Measurements from ENCODE around the gene FOLR3.
"Not testable (repeated sequence)": the region's sequence is repeated elsewhere in the genome, so short reads cannot be mapped to it uniquely, and the experiment has no call there.

FOLR3 gene

DNA sequence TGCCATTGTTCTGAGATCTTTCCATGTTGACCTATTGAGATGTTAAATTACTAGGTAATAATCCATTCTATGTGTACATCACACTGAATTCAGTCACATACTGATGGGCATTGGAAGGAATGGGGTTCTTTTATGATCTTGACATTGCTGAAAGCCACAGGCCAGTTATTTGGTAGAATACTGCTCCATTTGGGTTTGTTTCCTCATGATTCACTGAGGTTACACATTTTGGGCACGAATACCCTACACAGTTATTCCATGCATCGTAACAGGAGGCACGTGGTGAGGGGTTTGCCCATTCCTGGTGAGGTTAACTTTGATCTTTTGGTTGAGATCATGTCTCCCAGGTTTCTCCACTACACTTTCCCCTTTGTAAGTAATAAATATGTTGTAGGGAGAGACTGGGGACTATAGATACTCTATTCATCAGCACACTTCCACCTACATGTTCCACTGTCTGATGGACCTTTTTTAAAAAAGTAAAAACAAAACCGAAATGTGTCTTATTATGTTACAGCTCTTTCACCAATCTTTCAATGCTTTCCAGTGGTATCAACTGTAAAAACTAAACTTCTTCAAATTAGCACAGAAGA is 44.4 kb downstream of the FOLR3 start:
- H3K79me2 ChIP-seq = no peaks in the 10 kb centered on the region
- no peaks in the 10 kb centered on the region for H3K36me3 ChIP-seq (ENCODE audit: control insufficient read depth, insufficient read depth, low read length)
- TF ChIP-seq, protein P1, sequence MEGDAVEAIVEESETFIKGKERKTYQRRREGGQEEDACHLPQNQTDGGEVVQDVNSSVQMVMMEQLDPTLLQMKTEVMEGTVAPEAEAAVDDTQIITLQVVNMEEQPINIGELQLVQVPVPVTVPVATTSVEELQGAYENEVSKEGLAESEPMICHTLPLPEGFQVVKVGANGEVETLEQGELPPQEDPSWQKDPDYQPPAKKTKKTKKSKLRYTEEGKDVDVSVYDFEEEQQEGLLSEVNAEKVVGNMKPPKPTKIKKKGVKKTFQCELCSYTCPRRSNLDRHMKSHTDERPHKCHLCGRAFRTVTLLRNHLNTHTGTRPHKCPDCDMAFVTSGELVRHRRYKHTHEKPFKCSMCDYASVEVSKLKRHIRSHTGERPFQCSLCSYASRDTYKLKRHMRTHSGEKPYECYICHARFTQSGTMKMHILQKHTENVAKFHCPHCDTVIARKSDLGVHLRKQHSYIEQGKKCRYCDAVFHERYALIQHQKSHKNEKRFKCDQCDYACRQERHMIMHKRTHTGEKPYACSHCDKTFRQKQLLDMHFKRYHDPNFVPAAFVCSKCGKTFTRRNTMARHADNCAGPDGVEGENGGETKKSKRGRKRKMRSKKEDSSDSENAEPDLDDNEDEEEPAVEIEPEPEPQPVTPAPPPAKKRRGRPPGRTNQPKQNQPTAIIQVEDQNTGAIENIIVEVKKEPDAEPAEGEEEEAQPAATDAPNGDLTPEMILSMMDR (IDR thresholded peaks at IDR 0.05) = no peak
- H3K4me1 ChIP-seq = no peaks in the 10 kb centered on the region
- H3K9me3 ChIP-seq (ENCODE audit: control insufficient read depth, low read length) = no peaks in the 10 kb centered on the region
- H3K4me2 ChIP-seq (ENCODE audit: low read length) = no peak overlapping the region
- H3K27me3 ChIP-seq (ENCODE audit: control insufficient read depth, insufficient read depth, low read length) = no peaks in the 10 kb centered on the region
- no peak overlapping the region for H2AFZ ChIP-seq
- H3K4me3 ChIP-seq (ENCODE audit: low read depth, low read length) = no peak overlapping the region
- H3K9ac ChIP-seq = no peak overlapping the region
- H3K27ac ChIP-seq = no peak overlapping the region

DNA sequence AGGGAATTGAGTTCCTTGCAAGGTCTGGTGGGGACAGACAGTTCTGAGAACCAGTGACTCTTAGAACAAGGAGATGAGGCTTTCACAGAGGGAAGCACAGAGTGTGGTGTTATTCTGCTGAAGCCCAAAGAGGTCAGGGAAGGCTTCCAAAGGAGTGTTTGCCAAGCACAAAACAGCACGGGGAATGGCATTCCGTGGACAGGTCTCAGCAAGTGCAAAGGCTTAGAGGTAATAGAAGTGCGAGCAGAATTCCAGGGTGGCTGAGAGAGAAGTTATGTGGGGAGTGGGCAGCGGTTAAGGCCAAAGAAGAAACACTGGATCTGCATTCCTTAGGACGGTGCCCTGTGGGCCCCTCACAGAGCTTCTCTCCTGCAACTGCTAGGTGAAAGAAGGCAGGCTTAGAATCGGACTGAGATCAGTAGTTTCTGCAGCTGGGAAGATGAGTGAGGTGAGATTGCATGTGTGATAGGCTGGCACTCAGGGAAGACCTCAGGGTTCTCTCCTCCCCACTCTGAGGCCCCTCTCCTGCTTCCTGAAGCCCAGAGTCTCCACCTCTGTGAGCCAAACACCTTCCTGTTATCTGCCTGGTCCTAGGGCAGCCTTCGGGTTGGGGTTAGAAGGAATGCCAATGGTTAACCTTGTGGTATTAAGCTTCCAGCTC is 45.5 kb downstream of the FOLR3 start:
- H3K27ac ChIP-seq; H3K27me3 ChIP-seq (ENCODE audit: control insufficient read depth, insufficient read depth, low read length); H3K9ac ChIP-seq; H3K4me1 ChIP-seq; H3K4me3 ChIP-seq (ENCODE audit: low read depth, low read length); H3K36me3 ChIP-seq (ENCODE audit: control insufficient read depth, insufficient read depth, low read length); H3K79me2 ChIP-seq; H3K9me3 ChIP-seq (ENCODE audit: control insufficient read depth, low read length); H3K4me2 ChIP-seq (ENCODE audit: low read length): not testable (repeated sequence)
- H2AFZ ChIP-seq = peak overlapping the region; percentile 56

DNA sequence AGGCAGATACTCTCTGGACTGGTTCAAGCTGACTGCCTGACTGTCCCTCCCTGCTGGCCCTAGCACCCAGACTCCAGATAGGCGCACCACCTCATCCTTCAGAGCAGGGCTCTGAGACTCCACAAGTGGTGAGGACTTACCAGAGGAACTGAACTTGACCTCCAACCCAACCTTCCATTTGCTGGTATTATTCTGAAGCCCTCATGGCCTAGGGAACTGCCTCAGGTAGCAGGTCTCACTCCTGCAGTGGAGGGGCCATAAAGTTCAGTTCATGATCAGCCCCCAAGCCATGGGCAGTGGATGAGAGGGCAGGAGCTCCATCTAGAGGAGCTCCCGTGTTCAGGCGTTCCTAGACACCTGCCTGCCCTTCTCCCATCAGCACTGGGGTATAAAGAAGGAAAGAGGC is 46.0 kb downstream of the FOLR3 start:
- not testable (repeated sequence) for H3K9me3 ChIP-seq (ENCODE audit: control insufficient read depth, low read length); H3K9ac ChIP-seq; H3K27me3 ChIP-seq (ENCODE audit: control insufficient read depth, insufficient read depth, low read length); H3K4me2 ChIP-seq (ENCODE audit: low read length); H3K79me2 ChIP-seq; H3K4me3 ChIP-seq (ENCODE audit: low read depth, low read length); H3K4me1 ChIP-seq; H3K27ac ChIP-seq; H3K36me3 ChIP-seq (ENCODE audit: control insufficient read depth, insufficient read depth, low read length)
- peak overlapping the region; percentile 56 for H2AFZ ChIP-seq

DNA sequence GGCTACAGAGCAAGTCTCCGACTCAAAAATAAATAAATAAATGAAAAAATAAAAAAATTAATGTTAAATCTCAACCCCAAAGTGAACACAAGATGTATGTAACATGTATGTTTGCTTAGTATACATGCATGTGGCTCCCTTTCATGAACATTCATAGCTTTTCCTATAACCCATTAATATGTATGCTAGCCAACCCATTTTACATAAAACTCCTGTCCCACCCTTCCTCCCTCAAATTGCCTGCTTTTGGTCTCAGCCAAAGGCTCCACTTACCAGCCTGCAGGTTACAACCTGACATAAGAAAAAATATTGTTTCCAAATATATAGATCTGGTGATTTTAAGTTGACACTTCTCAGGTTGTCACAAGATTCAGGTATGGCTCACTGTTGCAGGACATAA is 52.7 kb downstream of the FOLR3 start:
- H3K4me1 ChIP-seq = peaks cover 2% of the 10 kb centered on the region

More for the DNA sequence above, 52.7 kb downstream of the FOLR3 start:
- TF ChIP-seq, protein P1 (IDR thresholded peaks at IDR 0.05) = no peak
- Histone ChIP-seq H3K9ac (no peak overlapping the region), H2AFZ (no peak overlapping the region), H3K36me3 (ENCODE audit: control insufficient read depth, insufficient read depth, low read length) (no peaks in the 10 kb centered on the region), H3K4me3 (ENCODE audit: low read depth, low read length) (no peak overlapping the region), H3K79me2 (no peaks in the 10 kb centered on the region), H3K4me2 (ENCODE audit: low read length) (no peak overlapping the region), H3K27me3 (ENCODE audit: control insufficient read depth, insufficient read depth, low read length) (no peaks in the 10 kb centered on the region), H3K27ac (no peak overlapping the region), H3K9me3 (ENCODE audit: control insufficient read depth, low read length) (no peaks in the 10 kb centered on the region)

Measured in parathyroid adenoma (tissue), 2 donors.